Measurements from ENCODE around the gene AJAP1. TPM values are rescaled to one million over a fixed set of nuclear protein-coding genes. Genes with fewer than 3 reads are reported as not detected.

AJAP1 gene
- total and polyA plus RNA-seq, 2 of the 8 experiments (the other 6 are each of a cell fraction or from before 2014, with no cell fraction given) = 1.9 to 6.2 TPM

- no peak for TF ChIP-seq CHD7 (IDR thresholded peaks at IDR 0.05; ENCODE audit: insufficient replicate concordance, low read length)
- TF ChIP-seq RXRA (IDR thresholded peaks at IDR 0.05; ENCODE audit: insufficient read depth, low read depth, low read length) = no peak
- TF ChIP-seq CBX8 (IDR thresholded peaks at IDR 0.05; ENCODE audit: borderline replicate concordance, low read depth, low read length) = no peak
- no peak for TF ChIP-seq JUND (IDR thresholded peaks at IDR 0.05; ENCODE audit: low read length)
Measured at GRCh38 chr1:4733446-4734177, 79.2 kb downstream of the AJAP1 start (continued).

Measured in H1 (cell line).